Bone marrow (tissue), 2 donors: ENCODE measurements around the gene FUT3.

ENCODE experiments used
- DNase-seq, 2 donors: peaks; one replicate each; lab custom pipeline; 2025; lab: John Stamatoyannopoulos, UW

Gene FUT3

DNA sequence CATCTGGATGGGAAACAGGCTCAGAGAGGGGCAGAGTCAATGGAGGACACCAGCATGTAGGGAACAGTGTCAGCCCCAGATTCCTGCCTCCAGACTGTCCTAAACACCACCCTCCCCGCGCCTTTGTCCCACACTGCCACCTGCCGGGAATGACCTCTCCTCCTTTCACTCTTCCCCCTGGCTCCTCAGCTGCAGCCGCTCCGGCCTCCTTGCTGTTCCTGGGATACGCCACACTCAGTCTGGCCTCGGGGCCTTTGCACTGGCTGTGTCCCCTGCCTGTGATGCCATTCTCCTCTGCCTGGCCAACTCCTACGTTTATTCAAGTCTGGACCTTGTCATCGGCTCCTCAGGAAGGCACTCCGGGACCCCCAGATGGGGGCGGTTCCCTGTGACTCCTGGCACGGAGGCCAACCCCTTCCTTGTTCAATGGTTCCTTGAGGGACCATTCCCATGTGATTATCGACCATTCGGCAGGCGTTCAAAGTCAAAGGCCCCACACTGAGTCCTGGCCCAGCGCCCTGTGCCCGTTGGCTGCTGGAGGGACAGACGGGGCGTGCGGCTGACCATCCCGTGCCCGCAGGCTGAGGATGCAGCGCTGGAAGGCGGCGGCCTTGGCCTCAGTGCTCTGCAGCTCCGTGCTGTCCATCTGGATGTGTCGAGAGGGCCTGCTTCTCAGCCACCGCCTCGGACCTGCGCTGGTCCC lies 27.5 kb downstream of the FUT3 start:
- no peak for DNase-seq

DNA sequence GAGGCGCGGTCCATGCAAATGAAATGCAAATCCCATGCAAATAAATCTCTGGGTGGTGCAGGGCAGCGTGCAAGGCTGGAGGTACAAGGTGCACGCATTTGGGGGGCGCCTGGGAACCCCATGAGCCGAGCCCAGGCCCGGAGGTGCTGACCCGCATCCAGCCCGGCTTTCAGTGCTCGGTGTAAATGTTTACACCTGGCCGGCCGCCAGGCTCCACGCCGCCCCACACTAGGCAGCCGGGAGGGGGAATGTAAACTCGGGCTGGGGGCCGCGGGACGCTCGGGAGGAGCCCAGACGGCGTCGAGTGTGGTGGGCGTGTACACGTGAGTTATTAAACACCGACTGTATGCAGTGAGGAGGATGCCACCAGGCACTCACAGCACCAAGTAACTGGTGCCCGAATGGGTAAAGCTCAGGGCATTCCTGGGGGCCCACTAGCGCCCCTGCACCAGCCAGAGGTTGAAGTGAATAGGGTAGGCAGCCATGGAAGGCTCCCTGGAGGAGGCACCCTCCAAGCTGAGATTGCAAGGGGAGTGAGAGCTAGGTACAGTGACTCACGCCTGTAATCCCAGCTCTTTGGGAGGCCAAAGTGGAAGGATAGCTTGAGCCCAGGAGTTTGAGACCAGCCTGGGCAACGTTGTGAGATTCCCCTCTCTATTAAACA lies 28.9 kb downstream of the FUT3 start:
- no peak for DNase-seq

DNA sequence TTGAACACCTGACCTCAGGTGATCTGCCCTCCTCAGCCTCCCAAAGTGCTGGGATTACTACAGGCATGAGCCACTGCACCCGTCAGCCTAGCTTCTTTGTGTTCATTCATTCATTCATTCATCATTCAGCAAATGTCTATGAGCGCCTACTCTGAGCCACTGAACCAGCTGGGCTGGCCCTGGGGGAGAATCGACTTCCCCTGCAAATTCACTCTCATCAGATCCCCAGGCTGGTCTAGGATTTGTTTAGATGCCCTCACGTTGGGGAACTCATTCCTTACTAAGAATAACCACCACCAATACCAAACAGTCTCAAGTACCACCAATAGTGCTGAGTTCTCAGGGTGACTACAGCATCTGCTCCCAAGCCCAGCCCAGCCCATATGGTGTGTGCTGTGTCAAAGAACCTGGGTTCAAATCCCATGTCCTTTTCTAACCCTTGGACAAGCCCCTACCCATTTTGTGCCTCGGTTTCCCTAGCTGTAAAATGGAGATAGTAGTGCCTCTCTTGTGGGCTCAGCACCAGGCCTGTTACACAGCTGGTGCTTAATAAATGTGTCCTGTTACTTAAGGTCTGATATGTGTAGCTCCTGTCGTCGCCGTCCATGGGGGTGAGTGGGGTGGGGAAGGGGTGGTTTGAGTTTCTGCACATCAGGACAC lies 29.6 kb downstream of the FUT3 start:
- DNase-seq, result no peak

DNA sequence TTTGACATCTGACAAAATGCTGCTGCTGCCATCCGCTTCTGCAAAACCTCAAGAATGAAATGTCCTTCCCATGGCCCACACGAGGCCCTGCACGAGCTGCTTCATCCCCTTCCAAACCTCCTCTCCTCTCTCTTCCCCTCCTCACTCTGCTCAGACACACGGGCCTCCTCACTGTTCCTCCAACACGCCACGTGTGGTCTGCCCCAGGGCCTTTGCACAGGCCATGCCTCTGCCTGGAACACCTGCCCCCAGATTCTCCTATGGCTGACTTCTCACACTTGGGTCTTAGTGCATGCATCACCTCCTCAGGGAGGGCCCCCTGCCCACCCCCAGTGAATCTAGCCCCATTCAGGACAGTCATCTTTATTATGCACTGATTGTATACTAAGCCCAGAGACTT lies 30.5 kb downstream of the FUT3 start:
- no peak for DNase-seq

DNA sequence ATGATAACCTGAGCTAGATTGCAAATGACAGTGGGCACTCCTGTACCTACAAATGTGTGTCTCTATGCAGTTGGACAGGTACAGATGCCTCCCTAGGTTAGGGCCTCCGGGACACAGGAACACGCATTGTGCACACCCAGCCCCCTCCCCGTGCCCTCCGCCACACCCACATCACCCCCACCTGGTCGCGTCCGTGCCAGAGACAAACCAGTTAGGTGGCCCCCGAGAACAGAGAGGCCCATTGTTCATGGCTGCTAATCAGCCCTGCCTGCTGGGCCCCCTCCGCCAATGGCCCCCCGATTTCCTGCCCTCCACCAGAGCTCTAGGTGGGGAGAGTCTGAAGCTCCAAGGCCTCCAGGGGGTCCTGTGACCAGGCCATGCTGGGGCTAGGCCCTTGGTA lies 32.7 kb downstream of the FUT3 start:
- no peak for DNase-seq

DNA sequence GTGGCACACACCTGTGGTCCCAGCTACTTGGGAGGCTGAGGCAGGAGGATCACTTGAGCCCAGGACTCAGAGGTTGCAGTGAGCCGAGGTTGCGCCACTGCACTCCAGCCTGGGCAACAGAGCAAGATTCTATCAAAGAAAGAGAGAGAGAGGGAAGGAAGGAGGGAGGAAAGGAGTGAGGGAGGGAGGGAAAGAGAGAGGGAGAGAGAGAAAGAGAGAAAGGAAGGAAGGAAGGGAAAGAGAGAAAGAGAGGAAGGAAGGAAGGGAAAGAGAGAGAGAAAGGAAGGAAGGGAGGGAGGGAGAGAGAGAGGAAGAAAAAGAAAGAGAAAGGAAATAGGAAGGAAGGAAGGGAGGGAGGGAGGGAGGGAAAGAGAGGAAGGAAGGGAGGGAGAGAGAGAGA lies 34.0 kb downstream of the FUT3 start:
- no peak for DNase-seq

DNA sequence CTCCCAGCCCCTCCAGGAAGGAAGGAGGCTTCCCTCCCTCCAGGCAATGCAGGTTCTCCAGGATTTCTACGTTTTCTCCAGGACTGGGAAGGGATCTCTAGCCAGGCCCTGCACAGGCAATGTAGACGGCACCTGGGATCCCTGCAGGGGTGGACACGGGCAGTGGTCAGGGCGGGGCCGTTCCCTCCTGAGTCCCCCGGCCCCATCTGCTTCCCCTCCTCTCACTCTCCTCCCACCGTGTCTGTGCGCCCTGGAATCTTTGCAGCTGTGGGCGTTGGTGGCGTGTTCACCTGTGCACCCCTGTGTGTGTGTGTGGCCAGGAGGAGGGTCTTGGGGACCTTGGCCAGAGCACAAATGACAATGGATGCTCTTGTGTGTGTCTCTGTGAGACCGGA lies 36.4 kb downstream of the FUT3 start:
- no peak for DNase-seq

DNA sequence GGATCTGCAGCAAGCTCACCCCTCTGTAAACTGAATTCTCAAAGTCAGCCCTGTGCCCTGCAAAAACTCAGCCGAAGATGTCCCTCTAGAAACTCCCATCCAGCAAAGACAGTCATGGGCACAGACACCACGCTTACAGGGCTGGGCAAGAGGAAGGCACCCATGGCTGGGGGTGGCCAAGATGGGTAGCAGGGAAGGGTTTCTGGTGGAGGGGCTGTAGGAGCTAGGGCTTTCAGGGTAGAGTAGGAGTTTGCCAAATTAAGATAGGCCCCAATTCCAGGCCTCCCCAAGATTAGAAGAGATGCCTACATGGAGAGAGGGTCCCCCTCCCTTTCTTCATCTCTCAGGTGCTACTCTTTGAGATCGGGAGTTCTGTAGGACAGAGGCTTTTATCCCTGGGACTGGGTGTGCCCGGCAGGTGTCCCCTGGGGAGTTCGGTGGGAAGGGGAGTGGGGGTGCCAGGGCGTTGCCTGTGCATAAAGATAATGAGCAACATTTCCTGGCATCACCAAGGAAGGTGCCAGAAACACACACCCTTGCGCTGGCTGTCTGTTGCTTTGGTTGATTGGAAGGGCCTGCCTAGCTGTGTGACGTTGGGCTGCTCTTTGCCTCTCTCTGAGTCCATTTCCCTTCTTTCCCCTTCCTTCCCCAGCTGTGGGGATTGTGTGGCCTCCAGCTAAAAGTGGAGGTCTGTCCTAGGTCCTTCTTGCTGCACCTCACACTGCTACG lies 37.0 kb downstream of the FUT3 start:
- DNase-seq, result no peak

DNA sequence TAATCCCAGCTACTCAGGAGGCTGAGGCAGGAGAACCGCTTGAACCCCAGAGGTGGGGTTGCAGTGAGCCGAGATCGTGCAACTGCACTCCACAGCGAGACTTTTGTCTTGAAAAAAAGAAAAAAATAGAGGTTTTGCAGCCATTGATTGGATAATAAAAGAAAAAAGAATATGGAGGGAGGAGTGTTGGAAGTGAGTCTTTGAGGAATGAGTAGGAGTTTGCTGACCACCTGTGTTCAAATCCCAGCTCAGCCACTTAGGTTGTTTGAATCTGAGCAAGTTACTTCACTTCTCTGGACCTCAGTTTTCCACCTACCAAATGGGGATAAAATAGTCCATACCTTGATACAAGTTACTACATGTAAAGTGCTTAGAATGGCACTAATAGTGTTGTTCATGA lies 40.1 kb downstream of the FUT3 start:
- DNase-seq, result no peak

DNA sequence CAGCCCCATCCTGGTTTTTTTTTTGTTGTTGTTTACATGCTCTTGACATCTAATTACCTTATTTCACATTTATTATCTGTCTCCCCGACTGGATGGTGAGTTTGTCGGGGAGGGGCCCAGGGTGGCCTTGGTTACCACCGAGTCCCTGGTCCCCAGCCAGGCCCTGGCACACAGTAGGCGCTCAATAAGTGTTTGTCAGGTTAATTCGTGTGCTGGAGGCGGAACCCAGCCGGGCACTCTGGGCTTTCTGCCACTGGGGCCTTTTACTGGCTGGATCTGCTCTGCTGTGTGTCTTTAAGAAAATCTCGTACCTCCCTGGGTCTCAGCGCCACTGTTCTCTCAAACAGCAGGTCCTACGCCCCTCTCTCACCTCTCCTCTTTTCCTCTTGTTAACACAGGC lies 41.8 kb downstream of the FUT3 start:
- DNase-seq, result no peak

DNA sequence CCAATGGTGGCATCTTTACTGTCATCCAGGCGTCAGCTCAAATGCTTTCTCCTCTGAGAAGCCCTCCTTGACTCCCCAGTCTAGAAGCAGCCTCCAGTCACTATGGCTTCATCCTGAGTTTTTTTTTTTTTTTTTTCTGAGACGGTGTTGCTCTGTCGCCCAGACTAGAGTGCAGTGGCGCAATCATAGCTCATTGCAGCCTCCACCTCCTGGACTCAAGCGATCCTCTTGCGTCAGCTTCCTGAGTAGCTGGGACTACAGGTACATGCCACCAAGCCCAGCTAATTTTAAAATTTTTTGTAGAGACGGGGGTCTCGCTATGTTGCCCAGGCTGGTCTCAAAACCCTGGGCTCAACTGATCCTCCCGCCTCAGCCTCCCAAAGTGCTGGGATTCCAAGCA lies 42.2 kb downstream of the FUT3 start:
- DNase-seq, result no peak

DNA sequence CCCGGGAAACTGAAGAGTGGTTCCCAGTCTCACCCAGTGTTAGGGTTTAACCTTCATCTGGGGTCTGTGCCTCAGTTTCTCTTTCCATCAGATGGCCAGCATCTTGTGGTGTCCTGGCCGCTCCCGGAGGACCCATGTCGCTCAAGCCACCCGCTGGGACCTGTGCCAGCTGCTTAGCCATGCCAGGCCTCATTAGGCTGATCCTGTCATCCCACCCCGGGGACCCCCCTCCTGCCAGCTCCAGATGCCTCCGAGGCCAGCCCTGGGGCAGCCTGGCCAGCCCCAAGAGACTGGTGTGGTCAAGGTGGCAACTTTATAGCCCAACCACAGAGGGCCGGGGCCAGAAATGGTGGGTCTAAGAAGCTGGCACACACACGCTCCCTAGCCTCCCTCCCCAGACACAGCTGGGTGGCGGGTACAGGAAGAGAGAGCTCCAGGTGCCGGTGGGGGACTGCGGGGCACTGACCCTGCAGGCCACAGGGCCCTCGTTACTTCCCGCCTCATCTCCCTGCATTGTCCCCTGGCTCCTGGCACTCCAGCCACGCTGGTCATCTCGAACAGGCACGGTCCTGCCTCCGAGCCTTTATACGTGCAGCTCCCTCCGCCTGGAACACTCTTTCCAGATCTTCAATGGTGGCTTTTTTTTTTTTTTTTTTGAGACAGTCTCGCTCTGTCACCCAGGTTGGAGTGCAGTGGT lies 43.0 kb downstream of the FUT3 start:
- DNase-seq, result no peak

DNA sequence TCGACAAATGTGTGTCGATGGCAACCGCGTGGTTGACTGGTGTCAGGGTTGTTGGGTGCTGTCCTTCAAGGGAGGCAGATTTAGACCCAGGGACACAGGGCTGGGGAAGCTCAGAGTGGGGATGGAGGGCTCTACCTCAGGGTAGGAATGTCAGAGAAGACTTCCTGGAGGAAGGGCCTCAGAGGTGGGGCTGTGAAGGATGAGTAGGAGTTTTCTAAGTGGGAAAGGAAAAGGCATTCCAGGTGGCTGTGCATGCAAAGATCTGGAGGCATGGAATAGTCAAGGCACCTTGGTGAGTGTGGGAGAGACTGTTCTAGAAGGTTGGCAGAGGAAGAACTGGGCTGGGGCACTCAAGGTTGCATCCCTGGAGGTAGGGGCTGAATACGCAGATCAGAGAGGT lies 44.3 kb downstream of the FUT3 start:
- no peak for DNase-seq

DNA sequence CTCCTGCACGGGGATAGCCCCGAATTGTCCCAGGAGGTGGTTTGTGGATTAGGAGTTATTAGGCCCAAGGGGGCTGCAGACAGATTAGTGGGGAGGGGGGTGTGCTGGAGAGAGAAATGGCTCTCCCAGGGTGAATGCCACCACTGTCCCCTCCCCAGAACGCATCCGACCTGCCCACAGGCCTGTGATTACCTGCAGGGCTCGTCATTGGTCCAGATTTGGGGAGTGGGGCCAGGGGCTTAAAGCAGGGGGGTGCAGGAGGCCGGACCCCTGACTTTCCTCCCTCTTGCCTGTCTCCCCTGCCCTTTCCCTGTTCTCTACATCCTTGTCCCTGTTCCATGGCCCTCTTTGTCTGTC lies 45.1 kb downstream of the FUT3 start:
- DNase-seq, result no peak

DNA sequence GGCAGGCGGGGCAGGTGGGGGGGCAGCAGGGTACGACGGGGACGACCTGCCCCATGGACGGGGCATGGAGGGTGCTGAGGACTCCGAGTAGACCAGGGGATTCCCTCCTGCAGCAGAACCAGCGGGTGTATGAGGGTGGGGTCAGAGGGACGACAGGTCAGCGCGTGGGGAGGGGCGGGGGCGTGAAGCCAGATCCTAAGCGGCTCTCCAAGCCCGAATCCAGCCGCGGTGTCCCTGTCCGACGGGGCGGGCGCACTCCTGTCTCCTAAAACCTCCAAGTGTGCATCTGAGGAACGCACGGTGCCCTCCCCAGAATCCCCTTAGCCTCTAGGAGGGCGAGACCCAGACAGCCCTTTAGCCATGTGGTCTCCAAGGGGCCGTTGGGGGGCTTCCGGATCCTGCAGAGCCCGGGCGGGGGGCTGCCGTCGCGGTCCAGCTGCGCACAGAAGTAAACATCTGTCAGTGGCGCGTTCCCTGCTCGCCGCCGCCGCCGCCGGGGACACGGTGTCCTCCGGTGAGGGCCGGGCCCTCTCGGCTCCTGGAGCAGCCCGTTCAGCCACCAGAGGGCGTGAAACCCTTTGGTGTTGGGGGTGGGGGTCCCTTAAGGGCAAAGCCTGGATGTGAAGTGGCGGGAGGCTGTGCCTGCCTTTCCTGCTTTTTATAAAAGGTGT lies 45.7 kb downstream of the FUT3 start:
- peak in 1 of 2 donors; percentile 37 for DNase-seq

DNA sequence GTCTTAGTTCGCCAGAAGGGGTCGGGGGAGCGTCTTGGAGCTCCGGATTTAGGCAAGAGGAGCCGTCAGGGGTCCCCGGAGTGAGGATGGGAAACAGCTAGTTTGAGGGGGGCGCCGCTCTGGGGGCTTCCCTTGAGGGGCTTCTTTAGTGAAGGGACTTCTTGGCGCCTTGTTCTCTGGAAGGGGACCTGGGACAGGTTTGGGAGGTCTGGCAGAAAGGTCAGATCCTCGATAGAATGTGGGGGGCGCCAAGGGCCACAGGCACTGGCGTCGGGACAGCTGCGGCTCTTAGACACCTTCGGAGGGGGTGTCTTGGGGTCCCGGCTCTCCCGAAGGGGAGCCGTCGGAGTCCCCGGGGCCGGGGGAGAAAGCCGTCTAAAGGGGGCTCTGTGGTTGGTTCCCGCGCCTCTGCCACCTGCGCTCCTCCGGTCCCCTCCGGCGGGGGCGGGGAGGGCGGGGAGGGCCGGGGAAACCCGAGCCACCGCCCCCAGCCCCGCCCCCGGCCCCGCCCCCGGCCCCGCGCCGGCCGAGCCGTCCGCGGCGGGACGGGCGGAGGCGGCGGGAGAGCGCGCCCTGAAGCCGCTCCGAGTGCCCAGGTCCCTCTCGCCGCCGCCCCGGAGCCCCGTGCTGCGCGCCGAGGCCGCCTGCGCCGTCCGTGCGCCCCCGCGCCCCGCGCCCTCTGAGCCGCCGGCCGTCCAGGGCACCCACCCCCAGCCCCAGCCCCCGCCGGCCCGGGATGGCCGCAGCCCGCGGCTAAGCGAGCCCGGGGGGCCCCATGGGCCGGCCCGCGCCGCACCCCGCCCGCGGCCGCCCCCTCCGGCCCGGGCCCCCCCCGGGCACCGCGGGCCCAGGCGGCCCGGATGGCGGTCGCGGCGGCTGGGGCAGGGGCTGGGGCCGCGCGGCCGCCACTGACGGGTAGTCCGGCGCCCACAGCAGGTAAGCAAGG lies 46.5 kb downstream of the FUT3 start, which contains the start of gene NRTN:
Gene NRTN, plus strand, starts transcription at position 552 of the 946 bp plus-strand sequence. CDS start 19,099 bp downstream, outside the sequence.
- DNase-seq, result no peak

DNA sequence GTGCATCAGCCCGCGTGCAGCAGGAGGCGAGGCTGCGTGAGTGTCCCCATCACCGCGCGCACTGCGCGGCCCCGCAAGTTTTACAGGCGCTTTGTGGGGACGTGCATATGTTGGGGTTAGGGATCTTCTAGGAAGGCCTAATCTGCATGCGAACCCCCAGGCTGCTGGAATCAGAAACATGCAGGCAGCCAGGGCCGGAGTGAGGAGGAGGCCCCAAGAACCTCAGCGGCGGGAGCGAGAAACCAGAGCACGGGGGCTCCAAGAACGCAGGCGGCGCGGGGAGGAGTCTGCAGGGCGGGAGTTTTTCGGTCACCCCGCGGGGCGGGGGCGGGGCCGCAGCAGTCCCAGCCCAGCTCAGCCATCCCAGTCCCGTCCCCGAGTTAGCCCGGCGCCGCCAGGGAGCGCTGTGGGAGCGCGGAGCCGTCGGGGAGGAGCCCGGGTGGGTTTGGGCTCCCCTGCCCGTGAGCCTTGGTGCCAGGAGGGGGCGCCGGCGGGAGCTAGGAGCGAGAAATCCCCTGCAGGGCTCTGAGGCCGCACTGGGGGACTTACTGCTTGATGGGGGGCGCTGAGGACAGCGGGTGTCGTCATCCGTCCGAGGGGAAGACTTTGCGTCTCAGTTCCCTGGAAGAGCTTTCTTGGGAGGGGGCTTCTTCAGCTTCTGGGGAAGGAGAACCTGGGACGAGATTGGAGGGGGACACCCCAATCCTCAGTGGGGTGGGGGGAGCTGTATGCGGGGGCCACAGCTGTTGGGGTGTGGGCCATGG lies 47.3 kb downstream of the FUT3 start:
- DNase-seq, result peak; percentile 81 to 83

DNA sequence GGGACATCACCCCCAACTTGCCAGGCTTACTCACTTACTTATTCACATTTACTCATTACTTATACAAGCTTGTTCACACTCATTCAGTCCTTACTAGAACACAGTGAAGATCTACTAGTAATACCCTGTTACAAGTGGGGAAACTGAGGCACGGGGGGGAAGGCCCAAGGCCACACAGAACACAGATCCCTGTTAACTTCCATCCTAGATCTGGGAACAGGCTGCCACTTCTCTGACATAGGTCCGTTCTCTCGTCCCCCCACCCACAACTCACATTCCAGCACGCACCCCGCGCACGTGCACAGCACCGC lies 47.9 kb downstream of the FUT3 start:
- DNase-seq, result no peak

DNA sequence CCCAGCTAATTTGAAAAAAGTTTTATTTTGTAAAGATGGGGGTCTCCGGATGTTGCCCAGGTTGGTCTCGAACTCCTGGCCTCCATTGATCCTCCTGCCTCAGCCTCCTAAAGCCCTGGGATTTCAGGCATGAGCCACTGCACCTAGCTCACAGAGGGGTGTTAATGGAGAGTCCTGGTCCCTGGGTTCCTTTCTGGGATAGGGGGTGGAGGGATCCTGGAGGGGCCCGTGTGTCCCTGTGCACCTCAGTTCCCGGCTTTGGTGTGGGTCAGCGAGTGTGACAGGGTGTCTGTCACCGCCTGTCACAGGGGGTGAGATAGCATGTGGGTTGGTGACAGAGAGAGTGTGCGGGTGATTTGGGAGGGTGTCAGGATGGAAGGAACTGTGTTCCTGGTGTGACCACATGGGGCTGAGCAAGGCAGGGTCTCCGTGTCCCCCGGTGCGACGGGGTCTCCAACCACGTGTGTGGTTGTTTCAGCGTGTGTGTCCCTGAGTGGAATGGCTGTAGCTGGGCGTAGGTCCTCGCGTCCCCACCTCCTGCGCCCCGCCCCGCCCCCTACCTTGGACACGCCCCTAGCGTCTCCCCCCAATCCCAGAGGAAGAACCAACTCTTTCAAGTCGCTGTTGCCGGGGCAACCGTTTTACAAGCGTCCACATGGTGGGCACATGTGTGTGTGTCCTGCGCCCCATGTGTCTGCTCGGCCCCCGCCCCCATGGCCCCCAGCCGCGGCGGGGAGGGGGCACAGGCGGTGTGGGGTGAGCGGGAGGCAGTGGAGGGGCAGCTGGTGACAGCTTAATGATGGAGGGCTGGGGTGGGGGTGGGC lies 49.2 kb downstream of the FUT3 start:
- DNase-seq, result no peak
